HL-60 (cell line): ENCODE data around the gene GRM2.

Experiments used
- CTCF ChIP-seq: IDR thresholded peaks from one replicate; pipeline ENCODE4 v1.5.1; 2011; ENCODE audit warnings: low read length, control low read depth, inconsistent platforms; ENCODE audit not compliant: insufficient read depth
- REST ChIP-seq: IDR thresholded peaks from 2 replicates; pipeline ENCODE4 v1.6.1; 2012; ENCODE audit warnings: low read depth; ENCODE audit not compliant: insufficient replicate concordance

DNA sequence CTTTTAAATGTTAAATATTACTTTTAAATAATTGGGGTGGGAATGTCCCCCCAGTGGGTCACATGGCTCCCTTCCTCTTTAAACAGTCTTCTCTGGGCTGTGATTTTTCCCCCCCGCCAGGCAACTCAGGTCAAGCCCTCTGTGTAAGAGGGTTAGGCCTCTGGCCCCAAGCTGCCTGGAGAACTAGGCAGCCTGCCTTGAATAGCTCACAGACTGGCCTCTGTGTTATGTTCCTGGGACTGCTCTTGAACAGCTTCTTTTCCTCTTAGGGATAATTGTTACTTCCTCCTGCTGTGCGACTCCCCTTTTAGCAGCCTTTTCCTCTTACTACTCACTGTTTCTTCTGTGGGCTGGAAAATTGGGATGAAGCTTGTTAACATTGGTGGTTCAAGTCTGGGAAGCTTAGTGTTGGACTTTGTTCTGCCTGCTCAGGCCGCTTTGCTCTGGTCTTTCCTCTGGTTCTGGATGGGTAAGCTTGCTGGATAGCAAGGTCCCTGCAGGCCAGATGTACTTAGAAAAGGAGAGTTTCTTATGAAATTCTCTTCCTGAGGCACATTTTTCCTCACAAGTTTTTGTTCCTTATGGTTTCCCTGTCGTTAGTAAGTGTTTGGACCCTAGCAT is 33.6 kb upstream of the GRM2 start:
- no peak for TF ChIP-seq CTCF
- no peak for TF ChIP-seq REST
